H9 (cell line): Measurements from ENCODE around the gene WWC1. TPM values are rescaled to one million over a fixed set of nuclear protein-coding genes. Genes with fewer than 3 reads are reported as not detected.

Experiments
- DNase-seq: peaks from one replicate; pipeline ENCODE4 v3.0.0-alpha.2; 2017
- H2AFZ ChIP-seq: one replicate; pipeline ENCODE4 v1.6.1; 2013; ENCODE audit warnings: mild to moderate bottlenecking, low read length, control low read depth, moderate library complexity
- H2AK5ac ChIP-seq: 2 replicates; pipeline ENCODE4 v1.6.1; 2013; ENCODE audit warnings: low read length, control low read depth, mixed read lengths; ENCODE audit not compliant: insufficient read length
- H2BK120ac ChIP-seq: one replicate; pipeline ENCODE4 v1.6.1; 2013; ENCODE audit warnings: low read depth, mild to moderate bottlenecking, low read length, control low read depth, inconsistent platforms; ENCODE audit not compliant: poor library complexity, severe bottlenecking
- H2BK12ac ChIP-seq: 2 replicates; pipeline ENCODE4 v1.6.1; 2013; ENCODE audit warnings: low read length, control low read depth, mixed read lengths, low read depth; ENCODE audit not compliant: insufficient read length
- H2BK15ac ChIP-seq: 2 replicates; pipeline ENCODE4 v1.6.1; 2013; ENCODE audit warnings: low read depth, low read length, control low read depth
- H2BK20ac ChIP-seq: one replicate; pipeline ENCODE4 v1.6.1; 2013; ENCODE audit warnings: low read depth, mild to moderate bottlenecking, low read length, control low read depth, inconsistent platforms; ENCODE audit not compliant: poor library complexity, severe bottlenecking
- H2BK5ac ChIP-seq: 2 replicates; pipeline ENCODE4 v1.6.1; 2013; ENCODE audit warnings: low read length, control low read depth, mixed read lengths; ENCODE audit not compliant: insufficient read length
- H3K14ac ChIP-seq: 2 replicates; pipeline ENCODE4 v1.6.1; 2013; ENCODE audit warnings: low read length, control low read depth; ENCODE audit not compliant: insufficient read depth
- H3K18ac ChIP-seq: 2 replicates; pipeline ENCODE4 v1.6.1; 2013; ENCODE audit warnings: low read depth, mild to moderate bottlenecking, mixed read lengths, low read length, control low read depth; ENCODE audit not compliant: insufficient read length
- H3K23ac ChIP-seq: 2 replicates; pipeline ENCODE4 v1.6.1; 2013; ENCODE audit warnings: low read length, control low read depth, mixed read lengths, low read depth; ENCODE audit not compliant: insufficient read length
- H3K23me2 ChIP-seq: 2 replicates; pipeline ENCODE4 v1.6.1; 2013; ENCODE audit warnings: low read depth, mild to moderate bottlenecking, mixed read lengths, low read length, control low read depth; ENCODE audit not compliant: insufficient read length, poor library complexity, severe bottlenecking
- H3K27ac ChIP-seq: 2 replicates; pipeline ENCODE4 v1.5.1; 2013; ENCODE audit warnings: low read length, control low read depth, mixed read lengths, low read depth; ENCODE audit not compliant: insufficient read length
- H3K27me3 ChIP-seq: 2 replicates; pipeline ENCODE4 v1.6.1; 2013; ENCODE audit warnings: low read length, control low read depth, inconsistent platforms; ENCODE audit not compliant: insufficient read depth
- H3K4ac ChIP-seq: 2 replicates; pipeline ENCODE4 v1.6.1; 2013; ENCODE audit warnings: low read depth, mild to moderate bottlenecking, control low read depth, inconsistent platforms, low read length, moderate library complexity
- H3K4me1 ChIP-seq: 2 replicates; pipeline ENCODE4 v1.6.1; 2013; ENCODE audit warnings: low read length, control low read depth, inconsistent platforms; ENCODE audit not compliant: insufficient read depth
- H3K4me2 ChIP-seq: 2 replicates; pipeline ENCODE4 v1.6.1; 2013; ENCODE audit warnings: low read length, control low read depth, mixed read lengths; ENCODE audit not compliant: insufficient read length, insufficient read depth
- H3K56ac ChIP-seq: 2 replicates; pipeline ENCODE4 v1.6.1; 2013; ENCODE audit warnings: low read depth, mild to moderate bottlenecking, mixed read lengths, low read length, control low read depth; ENCODE audit not compliant: insufficient read length
- H3K79me1 ChIP-seq: 2 replicates; pipeline ENCODE4 v1.6.1; 2013; ENCODE audit warnings: low read depth, mild to moderate bottlenecking, moderate library complexity, low read length, control low read depth, inconsistent platforms; ENCODE audit not compliant: insufficient read depth, poor library complexity, severe bottlenecking
- H3K79me2 ChIP-seq: 2 replicates; pipeline ENCODE4 v1.6.1; 2013; ENCODE audit warnings: low read length, control low read depth, inconsistent platforms; ENCODE audit not compliant: insufficient read depth
- H3K9ac ChIP-seq: 2 replicates; pipeline ENCODE4 v1.6.1; 2013; ENCODE audit warnings: low read length, control low read depth, mixed read lengths; ENCODE audit not compliant: insufficient read length; ENCODE audit errors: extremely low read depth
- H3K9me3 ChIP-seq: one replicate; pipeline ENCODE4 v1.6.1; 2013; ENCODE audit warnings: low read depth, low read length, inconsistent platforms; ENCODE audit not compliant: control insufficient read depth
- H3T11ph ChIP-seq: one replicate; pipeline ENCODE4 v1.6.1; 2013; ENCODE audit warnings: mild to moderate bottlenecking, low read length, control low read depth, inconsistent platforms
- H4K20me1 ChIP-seq: one replicate; pipeline ENCODE4 v1.6.1; 2013; ENCODE audit not compliant: control insufficient read depth, insufficient read length, insufficient read depth
- H4K5ac ChIP-seq: 2 replicates; pipeline ENCODE4 v1.6.1; 2013; ENCODE audit warnings: low read depth, mild to moderate bottlenecking, mixed read lengths, low read length, control low read depth; ENCODE audit not compliant: insufficient read length
- H4K8ac ChIP-seq: replicated peaks from 2 replicates; pipeline ENCODE4 v1.6.1; 2013; ENCODE audit warnings: low read length, control low read depth, mixed read lengths, low read depth; ENCODE audit not compliant: insufficient read length
- H4K91ac ChIP-seq: 2 replicates; pipeline ENCODE4 v1.6.1; 2013; ENCODE audit warnings: low read depth, mild to moderate bottlenecking, moderate library complexity, mixed read lengths, low read length, control low read depth; ENCODE audit not compliant: insufficient read length
- H3K27ac Mint-ChIP-seq, 3 experiments: 2 replicates in 2 of 3; 3 replicates in 1 of 3; pipeline ENCODE4 v1.8.0; 2020 to 2021; ENCODE audit warnings: mixed read lengths in 3 of 3, mild to moderate bottlenecking in 1 of 3, moderate library complexity in 1 of 3
- H3K27me3 Mint-ChIP-seq: 2 replicates; pipeline ENCODE4 v1.8.0; 2021; ENCODE audit warnings: low read depth, mild to moderate bottlenecking, moderate library complexity, mixed read lengths
- H3K36me3 Mint-ChIP-seq, 3 experiments: 2 replicates in 2 of 3; 3 replicates in 1 of 3; pipeline ENCODE4 v1.8.0; 2020 to 2021; ENCODE audit warnings: low read depth in 3 of 3, mixed read lengths in 3 of 3; ENCODE audit not compliant: insufficient read depth in 1 of 3
- H3K4me1 Mint-ChIP-seq, 2 experiments: 2 replicates each; pipeline ENCODE4 v1.8.0; 2020; ENCODE audit warnings: mixed read lengths in 2 of 2
- H3K4me3 Mint-ChIP-seq, 2 experiments: 2 replicates in 1 of 2; 3 replicates in 1 of 2; pipeline ENCODE4 v1.8.0; 2020 to 2021; ENCODE audit warnings: mild to moderate bottlenecking in 2 of 2, mixed read lengths in 2 of 2, moderate library complexity in 1 of 2
- H3K9me3 Mint-ChIP-seq, 2 experiments: 2 replicates in 1 of 2; 3 replicates in 1 of 2; pipeline ENCODE4 v1.8.0; 2020; ENCODE audit warnings: mild to moderate bottlenecking in 2 of 2, mixed read lengths in 2 of 2, moderate library complexity in 1 of 2
- CTCF ChIP-seq: fragments of 200-600 bp; sonication (generic); conservative IDR thresholded peaks from 3 replicates; pipeline ENCODE4 v1.8.0; 2021; ENCODE audit warnings: antibody characterized with exemption, mild to moderate bottlenecking
- WGBS: extraction: QIAGEN DNeasy Blood & Tissue Kit; methylation state at CpG from one replicate; pipeline ENCODE4 v1.1.7; 2013; ENCODE audit warnings: missing lambda C conversion rate, low lambda C conversion rate, mixed read lengths; ENCODE audit not compliant: insufficient read length; ENCODE audit errors: extremely low coverage; 5-methylcytosine and 5-hydroxymethylcytosine counted together
- total RNA-seq: library from RNA; stranded (reverse); gene quantifications from 2 replicates; pipeline ENCODE4 v1.2.1, GENCODE V29; 2021

Gene WWC1
- total RNA-seq, 1 experiment from 2014 or later = 28.2 TPM

- Histone ChIP-seq H3K56ac (no peak overlapping the region), H2AK5ac (no peak overlapping the region), H4K8ac (no peak overlapping the region), H3K9ac (no peak overlapping the region), H4K91ac (no peak overlapping the region), H4K20me1 (no peaks in the 10 kb centered on the region), H4K5ac (no peak overlapping the region), H2BK12ac (no peak overlapping the region), H3K27ac (no peak overlapping the region), H2AFZ (no peak overlapping the region), H3K4ac (no peak overlapping the region), H3K23me2 (no peaks in the 10 kb centered on the region), H3K23ac (no peak overlapping the region), H2BK120ac (no peak overlapping the region), H3K79me1 (no peaks in the 10 kb centered on the region), H2BK5ac (no peak overlapping the region), H3K4me2 (no peak overlapping the region), H3K79me2 (no peaks in the 10 kb centered on the region), H3T11ph (no peak overlapping the region), H2BK15ac (no peak overlapping the region), H3K27me3 (no peaks in the 10 kb centered on the region), H3K18ac (no peak overlapping the region), H3K9me3 (no peaks in the 10 kb centered on the region), H3K14ac (no peak overlapping the region), H2BK20ac (no peak overlapping the region), H3K4me1 (no peaks in the 10 kb centered on the region)
- no CpG with 5 or more reads among the region's 5 CpGs for WGBS
- no peaks in the 10 kb centered on the region for H3K36me3 Mint-ChIP-seq
- no peak for TF ChIP-seq CTCF
- H3K4me3 Mint-ChIP-seq = no peak overlapping the region
- H3K9me3 Mint-ChIP-seq = no peaks in the 10 kb centered on the region; a peak in 1 of 5 replicates
- DNase-seq = no peak
- H3K27me3 Mint-ChIP-seq = peaks cover 30% of the 10 kb centered on the region
- H3K27ac Mint-ChIP-seq = no peak overlapping the region
- peaks cover 0 to 5% of the 10 kb centered on the region in 2 experiments; a peak in 1 of 4 replicates for H3K4me1 Mint-ChIP-seq
Observed at GRCh38 chr5:168275940-168276339, 15.5 kb upstream of the WWC1 start.
